Measurements from ENCODE around the gene LITAFD.
A peak's percentile ranks its signal among the peaks of the same experiment; 100 is the strongest.

The LITAFD gene

GRCh38 chr16:8862309-8863130 is 19.6 kb upstream of the LITAFD start:
- H3K27ac ChIP-seq (ENCODE audit: low read depth, low read length), result no peak overlapping the region
- H3K9ac ChIP-seq (ENCODE audit: low read length), result no peak overlapping the region
- H3K4me3 ChIP-seq (ENCODE audit: low read depth, low read length), result no peak overlapping the region
- no peak overlapping the region for H2BK120ac ChIP-seq (ENCODE audit: insufficient read depth, low read length, poor library complexity)
- H2AFZ ChIP-seq (ENCODE audit: insufficient read depth, low read length, poor library complexity), result no peak overlapping the region
- H3K27me3 ChIP-seq (ENCODE audit: insufficient read depth, low read length), result no peaks in the 10 kb centered on the region
- no peaks in the 10 kb centered on the region for H3K9me3 ChIP-seq (ENCODE audit: insufficient read depth, low read depth, low read length)
- no peak overlapping the region for H3K14ac ChIP-seq (ENCODE audit: low read length)
- peaks cover 40% of the 10 kb centered on the region for H3K79me2 ChIP-seq (ENCODE audit: control insufficient read depth, insufficient read depth, low read length, poor library complexity)
- peaks cover 32 to 35% of the 10 kb centered on the region in 2 experiments for H3K36me3 ChIP-seq (ENCODE audit: control insufficient read depth in 1 of 2, insufficient read depth in 2 of 2, low read length in 2 of 2)
- H2BK5ac ChIP-seq (ENCODE audit: low read depth, low read length, poor library complexity), result no peak overlapping the region
- no peak overlapping the region for H2BK12ac ChIP-seq (ENCODE audit: low read length)
- DNase-seq, result no peak
- H4K12ac ChIP-seq (ENCODE audit: low read depth, low read length), result no peak overlapping the region
- no peak overlapping the region for H3K18ac ChIP-seq (ENCODE audit: low read length)
- no CpG with 5 or more reads among the region's 14 CpGs for WGBS (ENCODE audit: extremely low coverage, insufficient coverage, insufficient read length)
- H3K23ac ChIP-seq (ENCODE audit: low read length), result no peak overlapping the region
- no peak overlapping the region for H3K4me2 ChIP-seq (ENCODE audit: low read length)
- peak overlapping the region; percentile 50 for H3K4ac ChIP-seq (ENCODE audit: low read depth, low read length)
- H2AK5ac ChIP-seq (ENCODE audit: low read length), result no peak overlapping the region
- peak overlapping the region; percentile 27 for H4K91ac ChIP-seq (ENCODE audit: low read depth, low read length)
- H3K4me1 ChIP-seq (ENCODE audit: control insufficient read depth in 1 of 2, insufficient read depth in 2 of 2, low read length in 2 of 2), result peaks cover 38 to 50% of the 10 kb centered on the region in 2 experiments
- no peak overlapping the region for H4K8ac ChIP-seq (ENCODE audit: low read depth, low read length)
- H3K79me1 ChIP-seq (ENCODE audit: low read length), result peaks cover 15% of the 10 kb centered on the region

DNA sequence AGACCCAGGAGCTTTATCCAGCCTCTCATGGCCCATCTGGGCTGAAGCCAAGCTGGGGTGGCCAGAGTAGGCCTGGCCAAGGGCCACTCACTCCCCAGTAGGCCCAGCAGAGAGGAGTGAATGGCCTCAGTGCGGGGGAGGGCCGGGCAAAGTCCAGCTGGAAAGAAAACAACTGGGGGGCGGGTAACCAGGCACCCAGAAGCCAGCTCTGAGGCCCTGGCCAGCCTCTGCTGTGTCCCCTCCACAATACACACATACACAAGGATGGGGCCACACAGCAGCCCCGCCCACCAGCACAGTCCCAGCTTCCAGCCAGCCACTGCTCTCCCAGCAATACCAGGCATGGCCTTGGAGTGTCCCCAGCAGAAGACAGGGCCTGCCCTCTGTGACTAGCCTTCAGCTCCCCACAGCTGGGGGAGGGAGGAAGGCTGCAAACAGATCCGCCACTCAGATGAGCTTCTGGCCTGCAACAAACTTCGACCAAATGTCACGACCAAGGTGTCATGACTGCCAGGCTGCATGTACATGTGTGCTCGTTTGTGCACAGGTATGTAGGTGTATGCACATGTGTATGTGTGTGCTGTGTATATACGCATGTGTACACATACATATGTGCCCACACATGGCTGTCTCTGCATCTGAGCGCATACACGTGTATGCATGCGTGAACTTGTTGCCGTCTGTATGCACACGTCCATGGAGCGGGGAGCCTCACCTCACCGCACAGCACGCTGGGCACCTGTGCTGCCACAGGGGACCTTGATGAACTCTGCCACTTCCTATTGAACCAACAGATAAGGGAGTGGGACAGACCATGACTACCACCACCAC is 18.3 kb upstream of the LITAFD start:
- WGBS (ENCODE audit: extremely low coverage, insufficient coverage, insufficient read length), result no CpG with 5 or more reads among the region's 17 CpGs
- Histone ChIP-seq H3K4me3 (ENCODE audit: low read depth, low read length) (no peak overlapping the region), H2BK5ac (ENCODE audit: low read depth, low read length, poor library complexity) (no peak overlapping the region), H3K36me3 (ENCODE audit: control insufficient read depth in 1 of 2, insufficient read depth in 2 of 2, low read length in 2 of 2) (peaks cover 22 to 25% of the 10 kb centered on the region in 2 experiments), H3K9ac (ENCODE audit: low read length) (no peak overlapping the region), H3K4ac (ENCODE audit: low read depth, low read length) (peak overlapping the region; percentile 89), H3K79me1 (ENCODE audit: low read length) (peaks cover 26% of the 10 kb centered on the region), H3K27ac (ENCODE audit: low read depth, low read length) (peak overlapping the region; percentile 18), H3K14ac (ENCODE audit: low read length) (peak overlapping the region; percentile 41), H2BK120ac (ENCODE audit: insufficient read depth, low read length, poor library complexity) (no peak overlapping the region), H4K8ac (ENCODE audit: low read depth, low read length) (no peak overlapping the region), H4K12ac (ENCODE audit: low read depth, low read length) (no peak overlapping the region), H3K9me3 (ENCODE audit: insufficient read depth, low read depth, low read length) (no peaks in the 10 kb centered on the region), H3K27me3 (ENCODE audit: insufficient read depth, low read length) (no peaks in the 10 kb centered on the region), H3K18ac (ENCODE audit: low read length) (peak overlapping the region; percentile 38), H3K4me2 (ENCODE audit: low read length) (no peak overlapping the region), H3K23ac (ENCODE audit: low read length) (no peak overlapping the region), H3K79me2 (ENCODE audit: control insufficient read depth, insufficient read depth, low read length, poor library complexity) (peaks cover 49% of the 10 kb centered on the region), H4K91ac (ENCODE audit: low read depth, low read length) (peak overlapping the region; percentile 41), H2BK12ac (ENCODE audit: low read length) (no peak overlapping the region), H2AK5ac (ENCODE audit: low read length) (peak overlapping the region; percentile 63), H3K4me1 (ENCODE audit: control insufficient read depth in 1 of 2, insufficient read depth in 2 of 2, low read length in 2 of 2) (peaks cover 38 to 50% of the 10 kb centered on the region in 2 experiments), H2AFZ (ENCODE audit: insufficient read depth, low read length, poor library complexity) (peak overlapping the region; percentile 30)
- DNase-seq, result no peak

- Histone ChIP-seq H2BK120ac (ENCODE audit: insufficient read depth, low read length, poor library complexity) (no peak overlapping the region), H3K4me2 (ENCODE audit: low read length) (no peak overlapping the region), H3K4me3 (ENCODE audit: low read depth, low read length) (no peak overlapping the region), H3K27ac (ENCODE audit: low read depth, low read length) (peak overlapping the region; percentile 18), H3K4ac (ENCODE audit: low read depth, low read length) (peak overlapping the region; percentile 51), H3K36me3 (ENCODE audit: control insufficient read depth in 1 of 2, insufficient read depth in 2 of 2, low read length in 2 of 2) (peaks cover 15 to 17% of the 10 kb centered on the region in 2 experiments), H3K79me2 (ENCODE audit: control insufficient read depth, insufficient read depth, low read length, poor library complexity) (peaks cover 49% of the 10 kb centered on the region), H2BK5ac (ENCODE audit: low read depth, low read length, poor library complexity) (peak overlapping the region; percentile 37), H3K14ac (ENCODE audit: low read length) (peak overlapping the region; percentile 18), H3K23ac (ENCODE audit: low read length) (no peak overlapping the region), H2AFZ (ENCODE audit: insufficient read depth, low read length, poor library complexity) (no peak overlapping the region), H3K4me1 (ENCODE audit: control insufficient read depth in 1 of 2, insufficient read depth in 2 of 2, low read length in 2 of 2) (peaks cover 40 to 52% of the 10 kb centered on the region in 2 experiments), H2AK5ac (ENCODE audit: low read length) (no peak overlapping the region), H3K79me1 (ENCODE audit: low read length) (peaks cover 28% of the 10 kb centered on the region), H3K9ac (ENCODE audit: low read length) (no peak overlapping the region), H3K18ac (ENCODE audit: low read length) (peak overlapping the region; percentile 69), H4K12ac (ENCODE audit: low read depth, low read length) (no peak overlapping the region), H2BK12ac (ENCODE audit: low read length) (no peak overlapping the region), H3K27me3 (ENCODE audit: insufficient read depth, low read length) (no peaks in the 10 kb centered on the region), H3K9me3 (ENCODE audit: insufficient read depth, low read depth, low read length) (no peaks in the 10 kb centered on the region), H4K91ac (ENCODE audit: low read depth, low read length) (peak overlapping the region; percentile 66), H4K8ac (ENCODE audit: low read depth, low read length) (peak overlapping the region; percentile 2)
- WGBS (ENCODE audit: extremely low coverage, insufficient coverage, insufficient read length), result no CpG with 5 or more reads among the region's 13 CpGs
- DNase-seq, result no peak
Measured at GRCh38 chr16:8864480-8865110, 17.6 kb upstream of the LITAFD start.

- H4K12ac ChIP-seq (ENCODE audit: low read depth, low read length), result no peak overlapping the region
- H3K4ac ChIP-seq (ENCODE audit: low read depth, low read length), result peak overlapping the region; percentile 65
- H2BK12ac ChIP-seq (ENCODE audit: low read length), result no peak overlapping the region
Measured at GRCh38 chr16:8865145-8865882, 16.8 kb upstream of the LITAFD start.

More at GRCh38 chr16:8865145-8865882, 16.8 kb upstream of the LITAFD start:
- Histone ChIP-seq H2AK5ac (ENCODE audit: low read length) (no peak overlapping the region), H3K18ac (ENCODE audit: low read length) (peak overlapping the region; percentile 24), H3K27ac (ENCODE audit: low read depth, low read length) (no peak overlapping the region), H3K9me3 (ENCODE audit: insufficient read depth, low read depth, low read length) (no peaks in the 10 kb centered on the region), H2AFZ (ENCODE audit: insufficient read depth, low read length, poor library complexity) (no peak overlapping the region), H3K4me1 (ENCODE audit: control insufficient read depth in 1 of 2, insufficient read depth in 2 of 2, low read length in 2 of 2) (peaks cover 40 to 50% of the 10 kb centered on the region in 2 experiments), H3K79me2 (ENCODE audit: control insufficient read depth, insufficient read depth, low read length, poor library complexity) (peaks cover 49% of the 10 kb centered on the region), H3K79me1 (ENCODE audit: low read length) (peaks cover 30% of the 10 kb centered on the region), H3K27me3 (ENCODE audit: insufficient read depth, low read length) (no peaks in the 10 kb centered on the region), H3K4me3 (ENCODE audit: low read depth, low read length) (no peak overlapping the region), H4K8ac (ENCODE audit: low read depth, low read length) (no peak overlapping the region), H3K4me2 (ENCODE audit: low read length) (peak overlapping the region; percentile 8), H3K14ac (ENCODE audit: low read length) (no peak overlapping the region), H2BK120ac (ENCODE audit: insufficient read depth, low read length, poor library complexity) (no peak overlapping the region), H3K9ac (ENCODE audit: low read length) (no peak overlapping the region), H2BK5ac (ENCODE audit: low read depth, low read length, poor library complexity) (no peak overlapping the region), H3K23ac (ENCODE audit: low read length) (no peak overlapping the region), H3K36me3 (ENCODE audit: control insufficient read depth in 1 of 2, insufficient read depth in 2 of 2, low read length in 2 of 2) (peaks cover 12 to 16% of the 10 kb centered on the region in 2 experiments), H4K91ac (ENCODE audit: low read depth, low read length) (peak overlapping the region; percentile 21)
- DNase-seq, result no peak
- no CpG with 5 or more reads among the region's 14 CpGs for WGBS (ENCODE audit: extremely low coverage, insufficient coverage, insufficient read length)

All from trophoblast cell (in vitro differentiated cells and primary cell).